DOHH2 (cell line): ENCODE data around the gene TMEM212.

ENCODE experiments used
- H3F3A ChIP-seq: fragments of 200-600 bp; sonication (generic), shearing (Covaris generic); 2 replicates; pipeline ENCODE4 v1.6.0; 2016; ENCODE audit warnings: antibody characterized with exemption, mild to moderate bottlenecking; ENCODE audit not compliant: control insufficient read depth, insufficient read depth
- H3K27ac ChIP-seq: fragments of 200-600 bp; sonication (generic); 2 replicates; pipeline ENCODE4 v1.5.1; 2014; ENCODE audit warnings: low read depth, mild to moderate bottlenecking, low read length, moderate library complexity
- H3K27me3 ChIP-seq: fragments of 200-600 bp; sonication (generic); 2 replicates; pipeline ENCODE4 v1.6.1; 2014; ENCODE audit warnings: mild to moderate bottlenecking, low read length, mixed read lengths; ENCODE audit not compliant: control insufficient read depth
- H3K36me3 ChIP-seq: fragments of 200-600 bp; sonication (generic); 2 replicates; pipeline ENCODE4 v1.6.1; 2014; ENCODE audit warnings: mild to moderate bottlenecking, low read length, moderate library complexity, mixed read lengths; ENCODE audit not compliant: control insufficient read depth
- H3K4me1 ChIP-seq: fragments of 200-600 bp; sonication (generic); 2 replicates; pipeline ENCODE4 v1.6.1; 2014; ENCODE audit warnings: mild to moderate bottlenecking, low read length, mixed read lengths; ENCODE audit not compliant: control insufficient read depth
- H3K4me2 ChIP-seq: fragments of 200-600 bp; sonication (generic); 2 replicates; pipeline ENCODE4 v1.6.0; 2014; ENCODE audit warnings: mild to moderate bottlenecking, low read length, moderate library complexity
- H3K4me3 ChIP-seq: fragments of 200-600 bp; sonication (generic); 2 replicates; pipeline ENCODE4 v1.5.1; 2014; ENCODE audit warnings: mild to moderate bottlenecking, low read length, mixed read lengths
- H3K79me2 ChIP-seq: fragments of 200-600 bp; sonication (generic); 2 replicates; pipeline ENCODE4 v1.6.1; 2014; ENCODE audit warnings: mild to moderate bottlenecking, low read length, mixed read lengths; ENCODE audit not compliant: control insufficient read depth
- H3K9me2 ChIP-seq: fragments of 200-600 bp; sonication (generic); replicated peaks from 2 replicates; pipeline ENCODE4 v1.6.1; 2014; ENCODE audit warnings: mild to moderate bottlenecking, low read length, mixed read lengths; ENCODE audit not compliant: control insufficient read depth
- H3K9me3 ChIP-seq: fragments of 200-600 bp; sonication (generic); 2 replicates; pipeline ENCODE4 v1.6.1; 2014; ENCODE audit warnings: antibody characterized with exemption, low read length, mixed read lengths; ENCODE audit not compliant: control insufficient read depth, insufficient read depth
- H4K20me1 ChIP-seq: fragments of 200-600 bp; sonication (generic); 2 replicates; pipeline ENCODE4 v1.6.0; 2014; ENCODE audit warnings: low read depth, mild to moderate bottlenecking, antibody characterized with exemption, low read length, moderate library complexity; ENCODE audit not compliant: control insufficient read depth, insufficient read depth
- CTCF ChIP-seq: fragments of 200-600 bp; sonication (generic); IDR thresholded peaks from one replicate; pipeline ENCODE4 v1.5.1; 2014; ENCODE audit warnings: antibody characterized with exemption, mild to moderate bottlenecking, low read depth, low read length; ENCODE audit not compliant: poor library complexity, severe bottlenecking
- EZH2phosphoT487 ChIP-seq: fragments of 200-600 bp; sonication (generic); IDR thresholded peaks from 2 replicates; pipeline ENCODE4 v1.6.1; 2017; ENCODE audit warnings: borderline replicate concordance, mild to moderate bottlenecking, antibody characterized with exemption, low read length, moderate library complexity, mixed read lengths

The TMEM212 gene

DNA sequence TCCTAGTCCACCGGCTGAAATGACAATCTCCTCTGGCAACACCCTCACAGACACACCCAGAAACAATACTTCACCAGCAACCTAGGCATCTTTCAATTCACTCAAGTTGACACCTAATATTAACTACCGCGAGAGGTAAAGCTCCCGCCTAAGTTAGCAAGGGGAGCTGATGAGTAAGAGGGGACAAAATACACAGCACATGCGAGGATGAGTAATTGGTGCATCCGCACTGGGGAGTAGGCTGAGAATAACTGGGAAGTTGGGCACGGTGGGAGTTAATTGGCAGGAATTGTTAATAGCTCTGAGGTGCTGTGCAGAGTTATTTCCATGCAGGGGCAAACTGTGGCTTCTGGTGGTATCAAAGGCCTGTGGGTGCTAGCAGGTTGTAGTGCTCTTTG lies 18.3 kb upstream of the TMEM212 start:
- H3F3A ChIP-seq, result no peaks in the 10 kb centered on the region
- no peak overlapping the region for H3K4me3 ChIP-seq
- H3K36me3 ChIP-seq, result no peaks in the 10 kb centered on the region
- H3K9me2 ChIP-seq, result no peaks in the 10 kb centered on the region
- no peaks in the 10 kb centered on the region for H3K9me3 ChIP-seq
- H3K27ac ChIP-seq, result no peak overlapping the region
- no peaks in the 10 kb centered on the region for H3K79me2 ChIP-seq
- H3K4me1 ChIP-seq, result no peaks in the 10 kb centered on the region
- no peaks in the 10 kb centered on the region for H4K20me1 ChIP-seq
- no peaks in the 10 kb centered on the region for H3K27me3 ChIP-seq
- no peak overlapping the region for H3K4me2 ChIP-seq
- TF ChIP-seq CTCF (no peak), EZH2phosphoT487 (no peak)

- H3K9me2 ChIP-seq, result no peaks in the 10 kb centered on the region
- H3K4me1 ChIP-seq, result no peaks in the 10 kb centered on the region
- TF ChIP-seq EZH2phosphoT487, result no peak
- TF ChIP-seq CTCF, result no peak
- H3K79me2 ChIP-seq, result no peaks in the 10 kb centered on the region
- no peaks in the 10 kb centered on the region for H3K9me3 ChIP-seq
- H3K4me3 ChIP-seq, result no peak overlapping the region
- no peaks in the 10 kb centered on the region for H3K36me3 ChIP-seq
- H3K27ac ChIP-seq, result no peak overlapping the region
- no peaks in the 10 kb centered on the region for H3F3A ChIP-seq
- no peak overlapping the region for H3K4me2 ChIP-seq
- H3K27me3 ChIP-seq, result no peaks in the 10 kb centered on the region
- H4K20me1 ChIP-seq, result no peaks in the 10 kb centered on the region
Measured at GRCh38 chr3:171825222-171825828, 17.8 kb upstream of the TMEM212 start.

DNA sequence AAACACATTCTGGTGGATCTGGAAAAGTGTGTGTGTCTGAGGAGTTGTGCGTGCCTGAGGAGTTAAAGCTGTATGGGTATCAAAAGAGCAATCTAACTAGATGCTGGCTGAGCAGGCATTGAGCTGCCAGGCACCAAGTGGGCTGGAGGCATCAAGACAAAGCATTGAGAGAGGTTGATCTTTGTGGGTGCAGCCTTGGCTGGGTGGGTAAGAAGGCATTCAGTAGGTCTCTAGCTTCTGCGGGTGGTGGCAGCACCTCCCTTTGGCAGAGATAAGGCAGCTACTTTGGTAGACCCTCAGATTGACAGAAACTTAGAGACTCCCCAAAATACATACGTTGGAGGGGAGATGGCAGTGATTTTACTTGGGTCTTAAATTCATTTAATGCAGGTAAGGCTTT lies 15.8 kb upstream of the TMEM212 start:
- H3K4me3 ChIP-seq, result no peak overlapping the region
- no peaks in the 10 kb centered on the region for H3K79me2 ChIP-seq

More for the DNA sequence above, 15.8 kb upstream of the TMEM212 start:
- H3K4me1 ChIP-seq, result no peaks in the 10 kb centered on the region
- no peak overlapping the region for H3K27ac ChIP-seq
- no peaks in the 10 kb centered on the region for H3K27me3 ChIP-seq
- H3K9me2 ChIP-seq, result no peaks in the 10 kb centered on the region
- no peak overlapping the region for H3K4me2 ChIP-seq
- H4K20me1 ChIP-seq, result no peaks in the 10 kb centered on the region
- no peaks in the 10 kb centered on the region for H3K36me3 ChIP-seq
- no peaks in the 10 kb centered on the region for H3K9me3 ChIP-seq
- TF ChIP-seq CTCF (no peak), EZH2phosphoT487 (no peak)
- no peaks in the 10 kb centered on the region for H3F3A ChIP-seq
